ACC112 (cell line): ENCODE data around the gene SLC24A3.

ENCODE experiments used
- H2AFZ ChIP-seq: fragments of 200-600 bp; sonication (generic); one replicate; pipeline ENCODE4 v1.6.0; 2017; ENCODE audit warnings: antibody characterized with exemption, low read length; ENCODE audit not compliant: unreplicated experiment
- H3K27ac ChIP-seq: fragments of 200-600 bp; sonication (generic); 2 replicates; pipeline ENCODE4 v1.5.1; 2014; ENCODE audit warnings: low read depth, mild to moderate bottlenecking, antibody characterized with exemption, low read length, moderate library complexity
- H3K27me3 ChIP-seq: fragments of 200-600 bp; sonication (generic); 2 replicates; pipeline ENCODE4 v1.6.1; 2014; ENCODE audit warnings: mild to moderate bottlenecking, antibody characterized with exemption, low read length, moderate library complexity, mixed read lengths; ENCODE audit not compliant: insufficient read depth
- H3K36me3 ChIP-seq: fragments of 200-600 bp; sonication (generic); 2 replicates; pipeline ENCODE4 v1.6.1; 2016; ENCODE audit warnings: mild to moderate bottlenecking, antibody characterized with exemption, low read length, moderate library complexity, mixed read lengths; ENCODE audit not compliant: insufficient read depth
- H3K4me1 ChIP-seq: fragments of 200-600 bp; sonication (generic); one replicate; pipeline ENCODE4 v1.6.1; 2016; ENCODE audit warnings: low read length, mixed read lengths; ENCODE audit not compliant: insufficient read depth, unreplicated experiment, control insufficient read depth
- H3K4me3 ChIP-seq: fragments of 200-600 bp; sonication (generic); 2 replicates; pipeline ENCODE4 v1.5.1; 2014; ENCODE audit warnings: mild to moderate bottlenecking, low read depth, low read length
- H3K79me2 ChIP-seq: fragments of 200-600 bp; sonication (generic); one replicate; pipeline ENCODE4 v1.6.0; 2016; ENCODE audit warnings: low read length; ENCODE audit not compliant: control insufficient read depth, unreplicated experiment, insufficient read depth

SLC24A3 gene

DNA sequence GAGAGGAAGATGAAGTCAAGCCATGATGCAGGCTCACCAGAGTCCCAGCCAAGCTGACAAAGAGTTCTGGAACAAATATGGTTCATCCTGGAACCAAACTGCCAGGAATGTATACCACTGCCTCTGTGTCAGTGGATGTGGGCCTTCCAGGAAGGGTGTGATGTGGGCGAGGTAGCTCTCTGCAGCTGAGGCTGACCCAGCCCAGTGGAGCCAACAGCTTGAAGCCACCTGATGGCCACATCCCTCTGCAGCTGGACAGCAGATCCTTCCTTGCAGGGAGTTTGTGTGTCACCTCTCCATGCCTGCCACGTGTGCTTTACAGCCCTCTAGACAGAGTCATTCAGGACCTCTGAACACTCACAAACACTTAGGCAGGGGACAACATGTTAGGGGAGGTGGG, 403.6 kb downstream of the SLC24A3 start:
- H2AFZ ChIP-seq, result no peak overlapping the region
- H3K27me3 ChIP-seq, result peaks cover 12% of the 10 kb centered on the region; the same call in 1 of the 2 replicates
- H3K27ac ChIP-seq, result no peak overlapping the region
- H3K36me3 ChIP-seq, result no peaks in the 10 kb centered on the region
- H3K4me1 ChIP-seq, result no peaks in the 10 kb centered on the region
- H3K4me3 ChIP-seq, result no peak overlapping the region
- no peaks in the 10 kb centered on the region for H3K79me2 ChIP-seq

DNA sequence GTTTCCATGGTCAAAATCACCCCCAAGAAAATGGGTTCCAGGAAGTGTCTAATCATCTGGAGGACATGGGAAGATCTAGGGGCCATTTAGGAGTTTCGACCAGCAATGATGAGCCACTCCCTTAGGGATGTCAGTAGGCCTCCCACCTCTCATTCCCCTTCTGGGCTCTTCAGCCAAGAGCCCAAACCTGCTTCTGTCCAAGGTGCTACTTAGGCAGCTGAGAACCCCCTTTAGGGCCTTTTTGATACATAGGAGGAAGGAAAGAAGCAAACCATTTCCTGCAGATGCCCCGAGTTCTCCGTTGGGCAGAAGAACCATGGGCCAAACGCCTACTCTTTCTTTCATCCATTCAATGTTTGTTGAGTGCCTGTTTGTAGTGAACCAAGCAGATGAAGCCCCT, 404.2 kb downstream of the SLC24A3 start:
- Histone ChIP-seq H3K27me3 (peaks cover 12% of the 10 kb centered on the region; the same call in 1 of the 2 replicates), H3K4me1 (no peaks in the 10 kb centered on the region), H3K36me3 (no peaks in the 10 kb centered on the region)

DNA sequence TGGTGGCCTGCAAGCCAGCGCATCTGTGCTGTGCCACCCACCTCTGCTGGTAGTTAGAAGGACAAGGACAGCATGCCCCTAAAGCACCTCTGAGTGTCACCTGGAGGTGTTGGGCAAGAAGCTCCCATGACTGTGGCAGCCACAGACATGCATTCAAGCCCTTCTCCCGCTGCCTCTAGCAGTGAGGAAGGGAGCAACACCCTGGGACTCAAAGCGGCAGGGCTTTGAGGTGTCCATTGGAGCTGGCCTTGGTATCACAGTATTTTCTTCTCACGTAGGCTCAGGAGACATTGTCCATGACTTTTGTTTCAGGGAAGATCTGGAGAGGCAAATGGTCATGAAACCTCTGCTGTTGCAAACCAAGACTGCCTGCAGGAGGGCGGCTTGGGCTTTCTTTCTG, 404.8 kb downstream of the SLC24A3 start:
- H2AFZ ChIP-seq, result no peak overlapping the region
- no peaks in the 10 kb centered on the region for H3K4me1 ChIP-seq
- H3K27ac ChIP-seq, result no peak overlapping the region
- H3K36me3 ChIP-seq, result no peaks in the 10 kb centered on the region
- no peak overlapping the region for H3K4me3 ChIP-seq
- no peaks in the 10 kb centered on the region for H3K79me2 ChIP-seq
- peaks cover 12% of the 10 kb centered on the region; the same call in 1 of the 2 replicates for H3K27me3 ChIP-seq

More for the DNA sequence above, 404.2 kb downstream of the SLC24A3 start:
- Histone ChIP-seq H2AFZ (no peak overlapping the region), H3K27ac (no peak overlapping the region), H3K4me3 (no peak overlapping the region), H3K79me2 (no peaks in the 10 kb centered on the region)

DNA sequence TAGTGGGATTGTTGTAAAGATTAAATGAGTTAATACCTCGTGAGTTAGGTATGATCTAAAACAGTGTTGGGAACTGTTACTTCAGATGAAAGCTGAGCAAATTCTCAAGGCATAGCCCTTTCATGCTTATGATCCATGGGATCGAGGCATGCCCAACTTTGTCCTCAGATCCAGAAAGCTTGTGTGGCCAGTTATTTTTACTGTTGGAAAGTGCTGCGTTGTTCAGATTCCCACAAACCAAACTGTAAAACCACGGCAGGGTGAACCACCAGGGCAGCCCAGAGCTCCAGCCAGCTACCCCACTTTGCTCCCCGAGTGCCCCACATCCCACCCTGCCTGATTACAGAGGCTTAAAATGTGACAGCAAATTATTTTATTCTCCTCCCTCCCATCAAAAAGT, 406.3 kb downstream of the SLC24A3 start:
- H3K79me2 ChIP-seq, result no peaks in the 10 kb centered on the region
- peaks cover 12% of the 10 kb centered on the region; the same call in 1 of the 2 replicates for H3K27me3 ChIP-seq
- H2AFZ ChIP-seq, result no peak overlapping the region
- H3K4me1 ChIP-seq, result no peaks in the 10 kb centered on the region
- H3K27ac ChIP-seq, result no peak overlapping the region
- no peaks in the 10 kb centered on the region for H3K36me3 ChIP-seq
- H3K4me3 ChIP-seq, result no peak overlapping the region

DNA sequence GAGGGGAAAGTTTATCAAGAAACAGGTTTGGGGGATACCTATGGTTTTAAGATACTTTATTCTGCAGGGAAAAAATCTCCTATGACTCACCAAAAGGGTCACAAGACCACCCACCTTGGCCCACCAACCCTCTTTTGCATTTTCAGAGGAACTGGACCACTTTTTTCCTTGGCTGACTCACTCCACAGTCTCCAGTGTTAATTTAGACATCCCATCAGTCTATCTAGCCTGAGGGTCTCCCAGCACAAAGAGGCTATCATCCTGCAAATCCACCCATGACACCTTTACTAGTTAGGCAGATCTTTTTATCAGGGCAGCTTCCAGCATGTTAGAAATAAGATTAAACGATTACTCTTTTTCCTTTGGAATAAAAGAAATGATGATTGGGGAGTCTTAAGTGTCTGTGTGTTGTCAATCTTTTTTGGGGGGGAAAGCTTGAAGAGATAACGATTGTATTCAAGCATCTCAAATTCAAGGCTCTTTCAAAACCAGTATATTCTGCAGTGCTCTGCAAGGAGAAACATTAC, 407.5 kb downstream of the SLC24A3 start:
- Histone ChIP-seq H3K4me3 (no peak overlapping the region), H3K27ac (no peak overlapping the region), H3K27me3 (peaks cover 12% of the 10 kb centered on the region; the same call in 1 of the 2 replicates), H3K4me1 (no peaks in the 10 kb centered on the region), H3K36me3 (no peaks in the 10 kb centered on the region), H3K79me2 (no peaks in the 10 kb centered on the region), H2AFZ (no peak overlapping the region)

DNA sequence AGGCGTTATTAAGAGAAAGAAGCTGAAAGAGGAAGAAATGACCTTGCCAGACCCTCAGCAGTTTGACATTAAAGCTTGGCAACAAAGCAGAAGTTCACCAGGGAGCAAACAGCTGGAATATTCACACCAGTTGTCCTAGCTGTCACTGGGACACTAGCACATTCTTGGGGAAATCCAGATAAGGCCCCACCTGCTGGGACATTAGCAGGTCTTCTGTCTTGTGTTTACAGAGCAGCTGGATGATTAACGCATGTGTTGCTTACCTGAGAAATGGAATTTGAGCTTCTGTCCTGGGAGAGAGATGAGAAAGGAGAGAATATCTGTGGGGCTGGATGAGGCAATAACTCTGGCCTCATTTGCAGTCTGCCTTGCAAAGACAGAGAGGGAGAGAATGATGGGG, 408.0 kb downstream of the SLC24A3 start:
- H3K4me1 ChIP-seq, result no peaks in the 10 kb centered on the region
- no peak overlapping the region for H3K27ac ChIP-seq
- no peaks in the 10 kb centered on the region for H3K79me2 ChIP-seq
- H2AFZ ChIP-seq, result no peak overlapping the region
- H3K36me3 ChIP-seq, result no peaks in the 10 kb centered on the region
- peaks cover 12% of the 10 kb centered on the region; the same call in 1 of the 2 replicates for H3K27me3 ChIP-seq
- no peak overlapping the region for H3K4me3 ChIP-seq

DNA sequence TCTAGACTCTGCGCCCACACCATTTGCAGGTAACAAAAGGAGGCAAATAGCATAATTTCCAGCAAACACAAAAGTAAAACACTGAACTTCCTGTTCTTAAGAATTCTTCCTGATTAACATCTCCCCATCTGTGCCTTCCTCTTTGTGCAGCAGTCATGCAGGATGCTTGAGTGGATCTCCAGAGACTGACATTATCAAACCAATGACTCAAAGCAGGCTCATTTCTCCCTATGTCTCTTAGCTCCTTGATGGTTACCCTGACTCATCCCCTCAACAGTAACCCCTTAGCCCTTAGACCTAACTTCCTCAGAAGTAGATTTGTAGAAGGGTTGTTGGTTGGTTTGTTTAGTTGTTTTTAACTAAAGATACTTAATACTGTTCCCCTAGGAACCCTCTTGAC, 408.6 kb downstream of the SLC24A3 start:
- Histone ChIP-seq H2AFZ (no peak overlapping the region), H3K79me2 (no peaks in the 10 kb centered on the region), H3K36me3 (no peaks in the 10 kb centered on the region), H3K4me3 (no peak overlapping the region), H3K4me1 (no peaks in the 10 kb centered on the region), H3K27me3 (peaks cover 12% of the 10 kb centered on the region; the same call in 1 of the 2 replicates), H3K27ac (no peak overlapping the region)

DNA sequence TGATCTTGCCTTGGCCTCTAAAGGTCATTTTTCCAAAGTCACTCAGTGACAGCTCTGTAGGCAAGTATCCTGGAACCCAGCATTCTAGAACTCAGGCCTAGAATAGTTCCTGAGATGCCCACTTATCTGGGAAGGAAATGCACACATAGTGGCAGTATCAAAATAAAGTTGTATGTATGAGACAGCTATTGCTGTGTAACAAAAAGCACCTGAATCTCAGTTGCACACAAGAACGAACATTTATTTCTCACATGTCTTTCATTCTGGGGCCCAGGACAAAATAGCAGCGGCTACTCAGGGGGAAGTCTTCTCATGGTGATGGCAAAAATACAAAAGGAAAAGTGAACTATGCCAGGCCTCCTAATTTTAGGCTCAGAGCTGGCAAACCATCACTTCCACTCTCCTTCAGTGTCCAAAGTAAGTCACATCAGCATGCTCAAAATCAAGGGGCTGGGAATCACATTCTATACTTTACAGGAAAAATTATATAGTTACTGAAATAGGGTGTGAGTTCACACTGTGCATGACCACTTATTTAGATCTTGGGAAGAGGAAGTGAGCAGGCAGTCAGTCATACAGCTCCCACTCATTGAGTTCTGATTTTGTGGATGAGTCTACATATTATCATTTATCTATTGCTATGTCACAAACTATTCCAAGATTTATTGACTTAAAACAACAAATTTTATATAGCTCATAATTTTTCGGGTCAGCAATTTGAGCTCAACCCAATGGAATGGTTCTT, 412.0 kb downstream of the SLC24A3 start:
- H3K4me1 ChIP-seq, result no peaks in the 10 kb centered on the region
- H3K4me3 ChIP-seq, result no peak overlapping the region
- no peak overlapping the region for H3K27ac ChIP-seq
- no peaks in the 10 kb centered on the region for H3K79me2 ChIP-seq
- peaks cover 9% of the 10 kb centered on the region; the same call in 1 of the 2 replicates for H3K27me3 ChIP-seq
- no peak overlapping the region for H2AFZ ChIP-seq
- no peaks in the 10 kb centered on the region for H3K36me3 ChIP-seq

DNA sequence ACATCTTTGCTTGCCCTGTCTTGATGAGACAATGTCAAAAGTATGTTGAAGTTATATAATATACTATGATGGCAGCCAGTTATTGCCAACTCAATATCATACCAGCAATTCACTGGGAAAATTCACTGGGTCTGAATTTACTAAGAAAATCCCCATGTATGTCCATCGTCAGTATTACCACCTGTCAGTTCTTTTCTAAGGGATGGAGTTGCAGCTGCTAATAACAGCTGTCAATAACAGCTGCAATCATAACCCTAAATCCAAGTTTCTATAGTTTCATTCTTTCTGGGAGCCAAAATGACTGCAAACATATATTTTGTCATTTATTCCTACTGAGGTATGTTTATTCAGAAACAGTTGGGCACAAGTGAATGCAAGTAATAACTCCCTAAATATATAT, 413.0 kb downstream of the SLC24A3 start:
- H3K27ac ChIP-seq, result no peak overlapping the region
- H3K79me2 ChIP-seq, result no peaks in the 10 kb centered on the region
- H3K4me1 ChIP-seq, result no peaks in the 10 kb centered on the region
- H3K4me3 ChIP-seq, result no peak overlapping the region
- H3K36me3 ChIP-seq, result no peaks in the 10 kb centered on the region
- peaks cover 7% of the 10 kb centered on the region; the same call in 1 of the 2 replicates for H3K27me3 ChIP-seq
- H2AFZ ChIP-seq, result no peak overlapping the region

DNA sequence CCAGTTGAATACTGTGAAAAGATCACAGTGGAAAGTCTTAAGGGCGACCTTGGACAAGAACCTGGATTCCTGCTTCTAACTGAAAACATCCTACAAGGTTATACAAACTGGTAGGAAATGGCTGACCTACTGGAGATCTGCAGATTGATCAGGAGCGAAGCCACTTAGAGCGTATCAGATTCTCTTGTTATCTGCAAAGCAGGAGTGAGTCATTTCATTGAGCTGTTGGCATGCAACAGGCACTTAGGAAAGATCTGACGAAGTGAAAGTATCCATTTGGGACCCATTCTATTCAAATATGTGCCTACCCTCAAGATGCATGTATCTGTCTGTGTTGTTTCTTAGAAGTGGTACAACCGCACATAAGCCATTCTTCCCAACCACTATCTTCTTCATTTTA, 414.5 kb downstream of the SLC24A3 start:
- Histone ChIP-seq H3K4me3 (no peak overlapping the region), H3K36me3 (no peaks in the 10 kb centered on the region), H3K27ac (no peak overlapping the region), H3K79me2 (no peaks in the 10 kb centered on the region), H2AFZ (no peak overlapping the region), H3K4me1 (no peaks in the 10 kb centered on the region), H3K27me3 (peaks cover 7% of the 10 kb centered on the region; the same call in 1 of the 2 replicates)

DNA sequence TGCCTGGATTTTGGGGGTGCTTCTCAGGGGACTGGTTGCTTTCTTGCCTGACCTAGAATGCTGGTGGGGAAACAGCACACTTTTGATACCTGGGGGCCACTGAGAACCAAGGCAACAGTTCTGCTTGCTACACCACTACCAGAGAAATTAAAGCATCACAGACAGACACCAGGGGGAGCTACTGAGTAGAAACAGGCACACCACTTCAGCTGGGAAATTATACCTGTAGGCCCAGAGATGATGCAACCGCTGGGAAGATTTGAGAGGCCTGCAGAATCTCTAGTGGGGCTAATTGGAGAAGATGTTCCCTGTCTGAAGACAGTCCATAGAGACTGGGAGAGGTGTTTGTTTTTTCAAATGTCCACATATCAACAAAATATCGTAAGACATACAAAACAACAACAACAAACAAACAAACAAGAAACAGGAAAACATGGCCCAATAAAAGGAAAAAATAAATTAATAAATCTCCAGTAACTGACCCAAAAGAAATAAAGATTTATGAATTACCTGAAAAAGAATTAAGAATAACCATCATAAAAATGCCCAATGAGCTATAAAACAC, 416.2 kb downstream of the SLC24A3 start:
- peaks cover 7% of the 10 kb centered on the region; the same call in 1 of the 2 replicates for H3K27me3 ChIP-seq
- H3K27ac ChIP-seq, result no peak overlapping the region

More for the DNA sequence above, 416.2 kb downstream of the SLC24A3 start:
- no peaks in the 10 kb centered on the region for H3K36me3 ChIP-seq
- no peak overlapping the region for H2AFZ ChIP-seq
- H3K4me3 ChIP-seq, result no peak overlapping the region
- no peaks in the 10 kb centered on the region for H3K4me1 ChIP-seq
- no peaks in the 10 kb centered on the region for H3K79me2 ChIP-seq
